Activated B cell treated with CpG ODN at 0.5 μM for 24 hours (primary cell): Measurements from ENCODE around the gene STEAP2. TPM values are rescaled to one million over a fixed set of nuclear protein-coding genes. Genes with fewer than 3 reads are reported as not detected.

ENCODE experiments used
- ATAC-seq: fragments of 200-7000 bp; cut with Tn5 transposase; one replicate; pipeline ENCODE4 v1.10.0; 2021; ENCODE audit warnings: low read depth, mild to moderate bottlenecking, moderate library complexity
- CTCF ChIA-PET: fragments of 350-600 bp; sonication (Branson Sonifier 250); formaldehyde crosslinking; loops from one replicate; lab custom pipeline; 2021; ENCODE audit warnings: antibody characterized with exemption; lab: Charles Lee
- POLR2A ChIA-PET: fragments of 350-600 bp; sonication (Branson Sonifier 250); formaldehyde crosslinking; loops from one replicate; lab custom pipeline; 2021; ENCODE audit warnings: antibody characterized with exemption; lab: Charles Lee
- DNase-seq: peaks from one replicate; pipeline ENCODE4 v3.0.0; 2022
- H3K27ac Mint-ChIP-seq: one replicate; pipeline ENCODE4 v1.8.0; 2020; ENCODE audit warnings: mixed read lengths
- H3K27me3 Mint-ChIP-seq: one replicate; pipeline ENCODE4 v1.8.0; 2021; ENCODE audit warnings: mixed read lengths
- H3K36me3 Mint-ChIP-seq: one replicate; pipeline ENCODE4 v1.8.0; 2021; ENCODE audit warnings: low read depth, mixed read lengths
- H3K4me1 Mint-ChIP-seq: one replicate; pipeline ENCODE4 v1.8.0; 2021; ENCODE audit warnings: mixed read lengths
- H3K4me3 Mint-ChIP-seq: one replicate; pipeline ENCODE4 v1.8.0; 2020; ENCODE audit warnings: mild to moderate bottlenecking, mixed read lengths
- H3K9me3 Mint-ChIP-seq: one replicate; pipeline ENCODE4 v1.8.0; 2020; ENCODE audit warnings: mixed read lengths
- CTCF ChIP-seq: fragments of 200-600 bp; IDR thresholded peaks from one replicate; pipeline ENCODE4 v1.8.0; 2022; ENCODE audit warnings: antibody characterized with exemption, mild to moderate bottlenecking
- intact Hi-C: fragments of 100-400 bp; cut with micrococcal nuclease; formaldehyde crosslinking; loops from one replicate; pipeline ENCODE4 v1.15.1; 2024
- total RNA-seq: library from RNA; stranded (reverse); gene quantifications from 2 replicates; pipeline ENCODE4 v1.2.3, GENCODE V29; 2022

The STEAP2 gene
- not detected in 2 replicates for total RNA-seq

GRCh38 chr7:90211391-90212148, at the start of gene STEAP2:
STEAP2 (plus strand) TSS chr7:90211740; CDS start chr7:90225083, 13,343 bp downstream.
- Mint-ChIP-seq H3K27ac (no peak within 1 kb of the TSS), H3K27me3 (peaks cover 15% of the 10 kb centered on the region), H3K4me1 (peaks cover 7% of the 10 kb centered on the region), H3K4me3 (peak within 1 kb of the TSS; percentile 50), H3K9me3 (no peaks in the 10 kb centered on the region), H3K36me3 (no peaks in the 10 kb centered on the region)
- ATAC-seq (peak; percentile 73), DNase-seq (peak; percentile 15)
- ChIA-PET CTCF (interaction anchor here (1.1 to 1.5 kb wide), 3 partner anchors 21 to 216 kb away, joined by 3 read pairs; partner anchors contain the start of gene STEAP1), POLR2A (no interaction called here)
- intact Hi-C loops = loop anchor here (1.0 kb wide), 1 partner anchor 57 kb away; the partner anchor contains the start of gene STEAP1
- no peak for TF ChIP-seq CTCF

- H3K36me3 Mint-ChIP-seq = no peaks in the 10 kb centered on the region
- no peaks in the 10 kb centered on the region for H3K9me3 Mint-ChIP-seq
- intact Hi-C loops = no loop called here
- no peak overlapping the region for H3K27ac Mint-ChIP-seq
- ChIA-PET CTCF (no interaction called here), POLR2A (no interaction called here)
- H3K4me3 Mint-ChIP-seq = no peak overlapping the region
- H3K4me1 Mint-ChIP-seq = no peaks in the 10 kb centered on the region
- no peak for ATAC-seq
- H3K27me3 Mint-ChIP-seq = peaks cover 2% of the 10 kb centered on the region
- no peak for TF ChIP-seq CTCF
- no peak for DNase-seq
These were observed 48.0 kb upstream of the STEAP2 start for GRCh38 chr7:90163534-90163933.

GRCh38 chr7:90165724-90166123, 45.8 kb upstream of the STEAP2 start:
- Mint-ChIP-seq H3K27ac (no peak overlapping the region), H3K9me3 (peaks cover 3% of the 10 kb centered on the region), H3K27me3 (peaks cover 4% of the 10 kb centered on the region), H3K4me1 (no peaks in the 10 kb centered on the region), H3K4me3 (no peak overlapping the region), H3K36me3 (no peaks in the 10 kb centered on the region)
- no peak for TF ChIP-seq CTCF
- DNase-seq = no peak
- intact Hi-C loops = no loop called here
- no peak for ATAC-seq
- CTCF ChIA-PET = interaction anchor here (0.9 kb wide), 1 partner anchor 12 kb away, joined by 3 read pairs; the partner anchor contains the start of gene STEAP1
- POLR2A ChIA-PET = no interaction called here

GRCh38 chr7:90166153-90166552, 45.4 kb upstream of the STEAP2 start:
- Mint-ChIP-seq H3K36me3 (no peaks in the 10 kb centered on the region), H3K4me3 (no peak overlapping the region), H3K27me3 (peaks cover 4% of the 10 kb centered on the region), H3K9me3 (peaks cover 3% of the 10 kb centered on the region), H3K4me1 (no peaks in the 10 kb centered on the region), H3K27ac (no peak overlapping the region)
- intact Hi-C loops = no loop called here
- no peak for TF ChIP-seq CTCF
- DNase-seq (no peak), ATAC-seq (no peak)
- ChIA-PET CTCF (interaction anchor here (0.9 kb wide), 1 partner anchor 12 kb away, joined by 3 read pairs; the partner anchor contains the start of gene STEAP1), POLR2A (no interaction called here)

- H3K27me3 Mint-ChIP-seq = peaks cover 4% of the 10 kb centered on the region
- H3K36me3 Mint-ChIP-seq = no peaks in the 10 kb centered on the region
- TF ChIP-seq CTCF = no peak
- POLR2A ChIA-PET = no interaction called here
- no peaks in the 10 kb centered on the region for H3K4me1 Mint-ChIP-seq
- ATAC-seq (no peak), DNase-seq (no peak)
- CTCF ChIA-PET = interaction anchor here (1.1 kb wide), 1 partner anchor 261 kb away, joined by 3 read pairs; no protein-coding TSS in a partner anchor
- intact Hi-C loops = no loop called here
- peaks cover 3% of the 10 kb centered on the region for H3K9me3 Mint-ChIP-seq
- H3K27ac Mint-ChIP-seq = no peak overlapping the region
- no peak overlapping the region for H3K4me3 Mint-ChIP-seq
These were observed 44.2 kb upstream of the STEAP2 start for GRCh38 chr7:90167361-90167760.
